Panc1 (cell line): ENCODE data around the gene SNX24. TPM values are rescaled to one million over a fixed set of nuclear protein-coding genes. Genes with fewer than 3 reads are reported as not detected.

Experiments
- ATAC-seq: fragments of 200-7000 bp; cut with Tn5 transposase; 2 replicates; pipeline ENCODE4 v1.9.1; 2020; ENCODE audit warnings: mild to moderate bottlenecking, moderate library complexity
- BruUV-seq: library from RNA; stranded (reverse); fragments of 400-500 nt; replicated peaks from 2 replicates; lab custom pipeline; 2021; lab: Mats Ljungman, UMichigan
- CTCF ChIA-PET: fragments of 300-600 bp; sonication (Branson Sonifier 250); formaldehyde crosslinking; loops from one replicate; lab custom pipeline; 2022; ENCODE audit warnings: antibody characterized with exemption; lab: Charles Lee
- POLR2A ChIA-PET: fragments of 300-600 bp; sonication (Branson Sonifier 250); formaldehyde crosslinking; loops from one replicate; lab custom pipeline; 2022; ENCODE audit warnings: antibody characterized with exemption; lab: Charles Lee
- DNase-seq: peaks from one replicate; pipeline ENCODE4 v3.0.0-alpha.2; 2010; ENCODE audit warnings: low read depth, low spot score
- H3K27ac ChIP-seq: 2 replicates; pipeline ENCODE4 v1.5.1; 2011; ENCODE audit warnings: mild to moderate bottlenecking, low read length, inconsistent platforms
- H3K27me3 ChIP-seq: fragments of 200-500 bp; sonication (Bioruptor generic); 2 replicates; pipeline ENCODE4 v1.6.0; 2014; ENCODE audit warnings: low read length, inconsistent platforms; ENCODE audit not compliant: control insufficient read depth, insufficient read depth
- H3K36me3 ChIP-seq: fragments of 200-500 bp; sonication (Bioruptor generic); 2 replicates; pipeline ENCODE4 v1.5.1; 2014; ENCODE audit warnings: inconsistent platforms, mild to moderate bottlenecking, low read length, moderate library complexity; ENCODE audit not compliant: control insufficient read depth, insufficient read depth
- H3K4me1 ChIP-seq: 2 replicates; pipeline ENCODE4 v1.5.1; 2011; ENCODE audit warnings: inconsistent platforms, mild to moderate bottlenecking, low read length, moderate library complexity; ENCODE audit not compliant: control insufficient read depth, insufficient read depth
- H3K4me3 ChIP-seq, 2 experiments: 2 replicates each; pipeline ENCODE4 v1.5.1; 2011 to 2012; ENCODE audit warnings: low read depth in 2 of 2, low read length in 2 of 2, mild to moderate bottlenecking in 2 of 2, inconsistent platforms in 1 of 2, moderate library complexity in 1 of 2
- H3K9me3 ChIP-seq: fragments of 200-500 bp; sonication (Bioruptor generic); 2 replicates; pipeline ENCODE4 v1.5.1; 2014; ENCODE audit warnings: low read depth, mild to moderate bottlenecking, inconsistent platforms, low read length, moderate library complexity; ENCODE audit not compliant: control insufficient read depth, insufficient read depth
- CTCF ChIP-seq: fragments of 450-650 bp; IDR thresholded peaks from 2 replicates; pipeline ENCODE4 v1.5.1; 2017; ENCODE audit warnings: mild to moderate bottlenecking
- POLR2AphosphoS5 ChIP-seq: IDR thresholded peaks from 2 replicates; pipeline ENCODE4 v1.6.1; 2012; ENCODE audit warnings: mild to moderate bottlenecking, low read depth, low read length, moderate library complexity
- REST ChIP-seq, 2 experiments: IDR thresholded peaks; 2 replicates each; pipeline ENCODE4 v1.6.1; 2011 to 2012; ENCODE audit warnings: low read depth in 2 of 2, control low read depth in 1 of 2, low read length in 1 of 2, mild to moderate bottlenecking in 1 of 2, moderate library complexity in 1 of 2; ENCODE audit not compliant: insufficient read depth in 1 of 2
- SIN3A ChIP-seq: IDR thresholded peaks from 2 replicates; pipeline ENCODE4 v1.6.1; 2012; ENCODE audit warnings: low read depth, mild to moderate bottlenecking, low read length, moderate library complexity, borderline replicate concordance; ENCODE audit not compliant: insufficient read depth
- TCF7L2 ChIP-seq: IDR thresholded peaks from 2 replicates; pipeline ENCODE4 v1.6.1; 2011; ENCODE audit warnings: mild to moderate bottlenecking, low read depth, low read length, inconsistent platforms
- in situ Hi-C: cut with HindIII; loops from 2 replicates; pipeline ENCODE4 v1.10.0; 2016; ENCODE audit warnings: low sequenced_read_pairs, low pct_unique_long_range_greater_than_20kb
- intact Hi-C: fragments of 100-400 bp; cut with micrococcal nuclease; formaldehyde crosslinking; loops from one replicate; pipeline ENCODE4 v1.10.0; 2022; ENCODE audit not compliant: unreplicated experiment
- total RNA-seq: library from RNA; stranded (reverse); gene quantifications from one replicate; pipeline ENCODE4 v1.2.1, GENCODE V29; 2021; ENCODE audit not compliant: unreplicated experiment

The SNX24 gene
- total RNA-seq, 1 experiment from 2014 or later: 32.8 TPM

GRCh38 chr5:122963305-122963704 lies 117.9 kb downstream of the SNX24 start:
- CTCF ChIA-PET: no interaction called here
- no TSS peak for BruUV-seq

GRCh38 chr5:122965111-122965510 lies 119.7 kb downstream of the SNX24 start:
- no peak overlapping the region for H3K27ac ChIP-seq
- no peaks in the 10 kb centered on the region for H3K27me3 ChIP-seq
- no peaks in the 10 kb centered on the region for H3K9me3 ChIP-seq
- no peaks in the 10 kb centered on the region for H3K4me1 ChIP-seq
- ATAC-seq (no peak), DNase-seq (no peak)
- ChIA-PET CTCF (no interaction called here), POLR2A (no interaction called here)
- in situ Hi-C loops (no loop called here), intact Hi-C loops (no loop called here)
- no peaks in the 10 kb centered on the region; the same call in 1 of the 2 replicates for H3K36me3 ChIP-seq
- TF ChIP-seq CTCF (no peak), POLR2AphosphoS5 (no peak), SIN3A (no peak), TCF7L2 (no peak), REST (IDR thresholded peaks at IDR 0.05; ENCODE audit: insufficient read depth in 1 of 2, low read depth in 2 of 2, low read length in 1 of 2) (no peak)
- no TSS peak for BruUV-seq
- H3K4me3 ChIP-seq: no peak overlapping the region

More at GRCh38 chr5:122963305-122963704, 117.9 kb downstream of the SNX24 start:
- H3K36me3 ChIP-seq: no peaks in the 10 kb centered on the region; the same call in 1 of the 2 replicates
- no peaks in the 10 kb centered on the region for H3K4me1 ChIP-seq
- no peak for ATAC-seq
- in situ Hi-C loops (no loop called here), intact Hi-C loops (no loop called here)
- no peak overlapping the region for H3K27ac ChIP-seq
- no peaks in the 10 kb centered on the region for H3K27me3 ChIP-seq
- POLR2A ChIA-PET: no interaction called here
- TF ChIP-seq CTCF: no peak
- TF ChIP-seq REST (IDR thresholded peaks at IDR 0.05; ENCODE audit: insufficient read depth in 1 of 2, low read depth in 2 of 2, low read length in 1 of 2): no peak
- no peak for TF ChIP-seq TCF7L2
- no peak for TF ChIP-seq POLR2AphosphoS5
- TF ChIP-seq SIN3A: no peak
- no peak overlapping the region for H3K4me3 ChIP-seq
- DNase-seq: no peak
- no peaks in the 10 kb centered on the region for H3K9me3 ChIP-seq
